Activated gamma-delta T cell (primary cell): ENCODE measurements around the gene FKBP10.
"Not testable (repeated sequence)": the region's sequence is repeated elsewhere in the genome, so short reads cannot be mapped to it uniquely, and the experiment has no call there.

Source experiments
- DNase-seq: peaks from one replicate; lab custom pipeline; 2025; lab: John Stamatoyannopoulos, UW
- total RNA-seq, 2 donors: gene quantifications; one replicate each; lab custom pipeline; 2026; lab: John Stamatoyannopoulos, UW

Gene FKBP10, protein sequence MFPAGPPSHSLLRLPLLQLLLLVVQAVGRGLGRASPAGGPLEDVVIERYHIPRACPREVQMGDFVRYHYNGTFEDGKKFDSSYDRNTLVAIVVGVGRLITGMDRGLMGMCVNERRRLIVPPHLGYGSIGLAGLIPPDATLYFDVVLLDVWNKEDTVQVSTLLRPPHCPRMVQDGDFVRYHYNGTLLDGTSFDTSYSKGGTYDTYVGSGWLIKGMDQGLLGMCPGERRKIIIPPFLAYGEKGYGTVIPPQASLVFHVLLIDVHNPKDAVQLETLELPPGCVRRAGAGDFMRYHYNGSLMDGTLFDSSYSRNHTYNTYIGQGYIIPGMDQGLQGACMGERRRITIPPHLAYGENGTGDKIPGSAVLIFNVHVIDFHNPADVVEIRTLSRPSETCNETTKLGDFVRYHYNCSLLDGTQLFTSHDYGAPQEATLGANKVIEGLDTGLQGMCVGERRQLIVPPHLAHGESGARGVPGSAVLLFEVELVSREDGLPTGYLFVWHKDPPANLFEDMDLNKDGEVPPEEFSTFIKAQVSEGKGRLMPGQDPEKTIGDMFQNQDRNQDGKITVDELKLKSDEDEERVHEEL
- 0.61 to 0.67 reads per million in 2 donors for total RNA-seq

DNA sequence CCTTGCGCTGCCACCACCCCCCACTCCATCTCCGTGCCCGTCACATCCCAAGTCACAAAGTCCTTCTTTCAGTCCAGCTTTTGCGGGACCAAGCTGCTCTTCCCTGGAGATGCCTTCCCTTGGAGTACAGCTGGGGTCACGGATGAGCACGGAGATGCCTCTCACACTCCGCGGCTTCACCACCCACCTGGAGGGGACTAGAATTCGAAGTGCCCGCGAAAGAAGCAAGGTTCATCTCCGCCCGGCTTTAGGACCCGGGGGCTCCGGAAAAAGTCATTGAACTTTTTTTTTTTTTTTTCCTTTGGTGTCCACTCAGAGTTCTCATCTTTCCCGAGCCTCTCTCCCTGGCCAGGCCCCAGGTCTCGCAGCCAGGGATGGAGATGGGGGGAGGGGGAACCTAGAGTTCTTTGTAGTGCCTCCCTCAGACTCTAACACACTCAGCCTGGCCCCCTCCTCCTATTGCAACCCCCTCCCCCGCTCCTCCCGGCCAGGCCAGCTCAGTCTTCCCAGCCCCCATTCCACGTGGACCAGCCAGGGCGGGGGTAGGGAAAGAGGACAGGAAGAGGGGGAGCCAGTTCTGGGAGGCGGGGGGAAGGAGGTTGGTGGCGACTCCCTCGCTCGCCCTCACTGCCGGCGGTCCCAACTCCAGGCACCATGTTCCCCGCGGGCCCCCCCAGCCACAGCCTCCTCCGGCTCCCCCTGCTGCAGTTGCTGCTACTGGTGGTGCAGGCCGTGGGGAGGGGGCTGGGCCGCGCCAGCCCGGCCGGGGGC lies at the start of gene FKBP10:
Gene FKBP10 (plus strand): TSS at position 624 of the 771 bp plus-strand sequence. CDS start 31 bp downstream, at position 655.
- DNase-seq: no peak

DNA sequence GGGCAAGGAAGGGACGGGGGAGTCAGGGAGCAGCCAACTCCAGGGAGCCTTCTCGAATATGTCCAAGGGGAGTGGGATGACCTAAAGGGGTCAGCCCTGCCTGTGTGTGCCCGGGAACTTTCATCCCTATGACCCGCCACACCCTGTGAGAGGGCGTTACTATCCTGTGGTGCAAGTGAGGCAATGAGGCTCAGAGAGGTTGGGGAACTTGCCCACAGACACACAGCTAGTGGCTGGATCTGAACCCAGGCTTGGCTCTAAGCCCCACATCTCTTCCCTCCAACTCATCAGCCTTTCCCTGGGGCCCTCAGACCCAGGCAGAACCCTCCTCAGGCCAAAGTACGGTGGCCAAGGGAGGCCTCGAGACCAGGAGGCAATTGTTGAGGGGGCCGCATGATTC lies 49.5 kb upstream of the FKBP10 start:
- DNase-seq: no peak

DNA sequence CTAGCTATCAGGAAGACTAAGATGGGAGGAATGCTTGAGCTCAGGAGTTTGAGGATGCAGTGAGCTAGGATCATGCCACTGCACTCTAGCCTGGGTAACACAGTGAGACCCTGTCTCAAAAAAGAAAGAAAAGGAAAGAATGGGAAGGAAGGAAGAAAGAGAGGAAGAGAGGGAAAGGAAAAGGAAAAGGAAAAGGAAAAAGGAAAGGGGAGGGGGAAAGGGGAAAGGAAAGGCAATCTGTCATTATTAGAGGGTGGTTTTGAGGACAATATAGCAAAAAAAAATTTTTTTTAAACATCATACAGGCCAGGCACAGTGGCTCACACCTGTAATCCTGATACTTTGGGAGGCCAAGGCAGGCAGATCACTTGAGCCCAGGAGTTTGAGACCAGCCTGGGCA lies 46.7 kb upstream of the FKBP10 start:
- DNase-seq: no peak

DNA sequence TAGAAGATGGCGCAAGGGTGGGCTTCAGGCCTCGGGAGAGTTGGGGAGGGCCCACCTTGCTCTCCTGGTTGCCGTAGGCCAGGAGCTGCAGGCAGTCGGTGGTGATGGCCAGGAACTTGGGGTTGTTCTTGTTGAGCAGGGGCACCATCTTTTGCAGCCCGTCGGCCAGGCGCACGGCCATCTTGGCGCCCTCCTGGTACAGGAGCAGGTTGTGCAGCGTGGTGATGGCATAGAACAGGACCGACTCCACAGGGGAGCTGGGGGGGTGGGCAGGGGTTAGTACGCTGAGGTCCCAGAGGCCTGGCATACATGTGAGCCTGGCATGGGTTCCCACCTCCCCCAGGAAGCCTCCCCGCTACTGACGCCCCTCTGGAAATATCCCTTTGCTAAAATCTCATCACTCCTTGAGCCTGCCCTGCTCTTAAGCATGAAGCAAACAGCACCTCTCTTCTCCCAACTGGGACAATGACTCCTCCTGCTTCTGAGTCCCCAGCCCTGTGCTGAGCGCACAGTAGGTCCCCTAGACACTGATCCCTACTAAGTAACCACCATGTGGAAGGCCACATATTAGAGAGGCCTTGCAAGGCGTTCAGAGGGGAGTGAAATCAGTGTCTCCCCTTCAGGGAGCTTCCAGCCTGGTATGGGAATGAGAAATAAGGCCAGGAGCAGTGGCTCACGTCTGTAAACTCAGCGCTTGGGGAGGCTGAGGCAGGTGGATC lies 45.3 kb upstream of the FKBP10 start:
- DNase-seq: no peak

DNA sequence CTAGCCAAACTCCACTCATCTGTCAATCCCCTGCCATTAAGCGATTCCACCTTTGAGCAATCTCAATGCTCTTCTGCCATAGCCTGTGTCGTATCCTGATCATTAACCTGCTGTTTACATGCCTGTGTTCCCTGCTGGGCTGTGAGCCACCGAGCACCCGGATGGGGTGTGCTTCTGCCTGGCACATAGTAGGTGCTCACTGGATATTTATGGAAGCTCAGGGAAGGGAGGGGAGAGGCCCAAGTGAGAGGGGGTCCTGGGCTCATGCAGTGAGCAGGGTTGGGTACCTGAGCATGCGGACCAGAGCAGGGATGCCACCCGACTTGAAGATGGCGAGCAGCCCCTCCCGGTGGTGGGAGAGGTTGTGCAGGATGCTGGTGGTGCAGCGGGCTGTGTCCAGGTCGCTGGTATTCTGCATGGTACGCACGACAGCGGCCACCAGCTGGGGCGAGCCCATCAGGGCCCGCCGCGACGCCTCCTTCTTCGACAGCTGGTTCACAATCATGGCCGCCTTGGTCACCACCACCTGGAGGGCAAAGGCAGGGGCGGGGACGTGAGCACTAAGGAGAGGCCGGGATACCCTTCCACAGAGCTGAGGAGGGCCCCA lies 44.0 kb upstream of the FKBP10 start:
- no peak for DNase-seq

DNA sequence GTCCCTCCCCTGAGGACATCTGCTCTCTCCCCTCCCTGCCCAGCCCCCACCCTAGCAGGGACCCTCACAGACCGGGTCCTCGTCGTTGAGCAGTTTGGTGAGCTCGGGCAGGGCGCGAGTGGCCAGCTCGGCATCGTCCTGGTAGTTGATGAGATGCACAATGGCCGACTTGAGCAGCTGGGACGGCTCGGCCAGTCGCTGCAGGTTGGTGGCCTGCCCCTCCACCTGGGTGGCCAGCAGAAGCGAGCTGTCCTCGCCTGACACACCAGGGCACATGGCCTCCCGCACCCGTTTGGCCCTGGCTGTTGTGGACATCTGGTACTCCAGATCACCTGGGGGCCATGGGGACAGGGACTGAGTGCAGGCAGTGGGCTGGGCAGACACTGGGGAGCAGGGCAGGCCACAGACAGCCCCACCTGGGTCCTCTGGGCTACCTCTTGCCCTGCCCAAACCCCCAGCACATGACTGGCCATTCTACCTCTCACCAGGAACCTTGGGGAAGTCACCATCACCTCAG lies 43.4 kb upstream of the FKBP10 start:
- no peak for DNase-seq

DNA sequence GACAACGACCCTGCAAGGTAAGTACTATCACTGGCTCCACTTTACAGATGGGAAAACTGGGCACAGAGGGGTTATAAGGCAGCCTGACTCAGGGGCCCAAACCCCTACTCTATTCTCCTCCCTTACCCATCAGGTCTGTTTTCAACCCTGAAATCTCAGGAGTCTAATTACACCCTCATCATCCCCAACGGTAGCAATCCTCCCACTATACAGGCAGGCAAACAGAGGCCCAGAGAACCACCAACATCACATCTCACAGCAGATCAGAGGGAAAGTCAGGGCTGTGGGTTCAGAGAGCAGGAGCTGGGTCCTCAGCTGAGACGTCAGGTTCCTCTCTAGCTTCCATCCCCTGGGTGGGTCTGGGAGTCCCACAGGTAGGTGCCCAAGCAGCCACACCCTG lies 42.8 kb upstream of the FKBP10 start:
- no peak for DNase-seq

DNA sequence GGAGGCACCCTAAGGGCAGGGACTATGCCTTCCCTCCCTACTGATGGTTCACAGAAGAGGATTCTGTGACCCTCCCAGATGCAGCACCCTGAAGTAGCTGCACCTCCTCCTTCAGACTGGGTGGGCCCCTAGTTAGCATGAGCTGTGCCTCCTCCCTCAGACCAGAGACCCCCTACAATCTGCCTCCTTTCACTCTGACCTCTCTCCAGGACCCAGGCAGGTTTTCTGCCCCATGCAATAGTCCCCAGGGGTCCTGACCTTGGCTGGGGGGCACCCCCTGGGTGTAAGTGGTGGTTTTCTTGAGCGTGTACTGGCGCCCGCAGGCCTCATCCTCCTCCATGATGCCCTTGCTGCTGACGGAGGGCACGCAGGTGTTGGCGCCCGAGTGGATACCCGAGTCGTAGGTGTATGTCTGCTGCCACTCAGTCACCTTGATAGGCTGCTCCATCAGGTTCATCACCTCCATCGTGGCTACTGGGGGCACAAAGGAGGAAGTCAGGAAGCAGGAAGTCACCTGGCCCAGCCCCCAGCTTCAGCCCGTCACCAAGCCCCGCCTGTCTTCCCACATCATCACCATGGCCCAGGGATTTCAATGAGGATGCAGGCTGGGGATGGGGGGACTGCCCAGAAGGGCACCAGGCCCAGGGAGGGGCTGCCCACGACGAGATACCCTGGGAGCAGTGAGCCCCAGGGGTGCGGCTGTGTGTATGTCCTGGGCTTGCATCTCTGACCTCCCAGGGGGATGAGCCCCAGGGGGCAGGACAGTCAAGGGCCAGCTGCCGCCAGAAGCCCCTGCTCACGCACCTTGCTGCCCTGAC lies 41.2 kb upstream of the FKBP10 start:
- DNase-seq: no peak

DNA sequence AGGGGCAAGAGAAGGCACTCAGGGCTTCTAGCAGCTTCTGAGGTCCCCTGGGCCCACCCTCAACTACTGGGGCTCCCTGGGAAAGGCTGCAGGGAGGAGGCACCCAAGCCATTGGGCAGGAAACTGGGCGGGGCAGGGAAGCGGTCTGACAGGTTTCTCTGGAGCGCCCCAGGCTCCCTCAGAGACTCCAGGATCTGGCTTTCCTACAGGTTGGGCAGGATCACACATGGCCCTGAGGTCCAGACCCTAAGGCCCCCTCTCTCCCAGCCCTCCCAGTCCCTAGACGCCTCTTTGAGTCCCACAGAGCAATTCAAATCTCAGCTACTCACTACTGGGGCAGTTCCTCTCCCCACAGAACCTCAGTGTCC lies 40.6 kb upstream of the FKBP10 start:
- DNase-seq: no peak

DNA sequence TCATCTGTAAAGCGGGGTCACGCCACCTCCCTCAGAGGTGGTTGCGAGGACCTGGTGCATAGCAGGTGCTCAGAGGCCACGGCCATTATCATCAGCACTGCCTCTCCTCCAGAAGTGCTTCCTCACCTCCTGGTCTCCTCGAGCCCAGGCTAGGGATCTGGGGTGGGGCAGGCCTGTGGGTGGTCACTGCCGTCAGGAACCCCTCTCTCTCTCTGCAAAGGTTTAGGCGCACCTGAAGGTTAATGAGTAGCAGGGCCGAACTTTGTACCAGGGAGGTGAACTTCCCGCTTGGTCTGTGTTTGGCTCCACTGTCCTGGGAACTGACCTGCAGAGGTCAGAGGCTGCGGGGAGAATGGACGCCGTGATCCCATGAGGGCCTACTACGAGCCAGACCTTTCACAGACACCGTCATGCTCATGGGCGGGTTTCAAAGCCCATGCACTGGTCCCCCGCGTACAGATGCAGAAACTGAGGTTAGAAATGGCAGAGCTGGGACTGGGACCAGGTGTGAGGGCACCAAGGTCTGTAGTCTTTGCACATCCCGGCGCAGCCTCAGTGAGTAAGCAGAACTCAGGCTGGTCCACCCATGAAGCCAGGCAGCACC lies 40.1 kb upstream of the FKBP10 start:
- DNase-seq: no peak

DNA sequence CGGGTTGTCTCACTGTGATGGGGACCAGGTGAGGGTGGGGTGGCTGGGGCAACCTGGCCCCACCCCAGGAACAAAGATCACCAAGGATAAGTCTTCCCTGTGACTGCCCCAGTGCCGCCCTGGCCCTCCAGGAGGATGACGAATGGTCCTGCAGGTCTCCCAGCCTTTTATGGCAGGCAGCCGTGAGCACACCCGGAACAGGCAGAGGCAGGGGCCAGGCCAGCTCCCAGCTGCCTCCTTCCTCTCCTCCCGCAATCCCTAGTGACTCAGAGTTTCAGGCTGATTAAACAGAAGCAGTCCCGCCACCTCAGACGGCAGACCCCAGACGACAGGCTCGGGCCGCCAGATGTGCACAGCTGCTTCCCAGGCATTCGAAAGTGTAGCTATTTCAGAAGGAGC lies 39.6 kb upstream of the FKBP10 start:
- no peak for DNase-seq

DNA sequence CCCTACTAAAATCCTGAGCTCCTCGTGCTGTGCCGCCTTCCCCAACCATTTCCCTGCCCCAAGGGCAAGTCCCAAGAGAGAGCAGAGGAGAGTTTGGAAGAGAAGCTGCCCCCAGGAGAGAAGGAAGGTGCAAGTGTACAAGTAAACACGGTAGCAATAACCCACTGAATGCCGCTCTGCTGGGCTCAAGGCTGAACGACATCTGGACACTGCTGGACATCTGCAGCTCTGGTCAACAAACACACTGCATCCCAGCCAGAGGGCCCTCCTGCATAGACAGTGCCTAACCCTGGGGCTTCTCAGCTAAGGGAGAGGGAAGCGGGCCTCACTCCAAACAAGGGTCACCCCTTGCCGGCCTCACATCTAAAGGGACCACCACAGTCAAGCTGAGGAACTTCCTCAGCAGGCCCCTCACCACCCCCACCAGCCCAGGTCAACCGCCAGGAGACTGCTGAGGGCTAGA lies 39.0 kb upstream of the FKBP10 start:
- DNase-seq: no peak

DNA sequence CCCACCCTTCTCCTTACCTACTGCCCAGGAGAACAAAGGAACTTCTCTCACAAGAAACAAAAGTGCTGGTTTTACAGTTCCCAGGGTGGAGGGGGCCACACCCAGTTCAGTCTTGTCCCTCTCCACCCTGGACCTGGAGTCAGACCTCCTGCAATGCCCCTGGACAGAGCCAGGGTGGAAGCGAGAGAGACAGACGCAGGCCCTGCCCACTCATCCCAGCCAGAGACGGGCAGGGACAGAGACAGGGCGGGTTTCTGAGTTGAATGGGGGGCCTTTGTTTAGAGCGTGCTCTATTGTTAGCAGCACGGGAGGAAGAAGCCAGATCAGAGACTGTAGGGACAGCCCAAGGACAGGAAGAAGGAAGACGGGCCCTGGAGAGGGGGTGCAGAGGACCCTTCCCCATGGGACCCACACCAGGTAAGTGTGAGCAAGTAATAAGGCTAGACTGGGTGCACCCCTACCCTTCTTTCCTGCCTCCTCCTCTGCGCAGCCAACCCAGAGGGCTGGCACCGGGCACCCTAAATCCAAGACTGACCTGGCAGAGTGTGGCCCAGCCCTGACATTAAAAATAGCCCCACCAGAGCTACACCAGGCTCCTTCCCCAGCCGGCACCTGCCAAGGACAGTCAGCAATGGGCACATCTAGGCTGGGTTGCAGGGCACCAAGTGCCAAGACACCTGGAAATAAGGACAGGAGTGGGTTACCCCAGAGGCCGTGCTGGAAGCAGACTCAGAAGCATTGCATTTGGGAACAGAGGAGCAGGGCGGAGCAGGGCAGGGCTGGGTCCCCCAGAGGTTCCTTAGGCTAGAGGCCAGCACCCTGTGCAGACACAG lies 37.2 kb upstream of the FKBP10 start:
- DNase-seq: no peak

DNA sequence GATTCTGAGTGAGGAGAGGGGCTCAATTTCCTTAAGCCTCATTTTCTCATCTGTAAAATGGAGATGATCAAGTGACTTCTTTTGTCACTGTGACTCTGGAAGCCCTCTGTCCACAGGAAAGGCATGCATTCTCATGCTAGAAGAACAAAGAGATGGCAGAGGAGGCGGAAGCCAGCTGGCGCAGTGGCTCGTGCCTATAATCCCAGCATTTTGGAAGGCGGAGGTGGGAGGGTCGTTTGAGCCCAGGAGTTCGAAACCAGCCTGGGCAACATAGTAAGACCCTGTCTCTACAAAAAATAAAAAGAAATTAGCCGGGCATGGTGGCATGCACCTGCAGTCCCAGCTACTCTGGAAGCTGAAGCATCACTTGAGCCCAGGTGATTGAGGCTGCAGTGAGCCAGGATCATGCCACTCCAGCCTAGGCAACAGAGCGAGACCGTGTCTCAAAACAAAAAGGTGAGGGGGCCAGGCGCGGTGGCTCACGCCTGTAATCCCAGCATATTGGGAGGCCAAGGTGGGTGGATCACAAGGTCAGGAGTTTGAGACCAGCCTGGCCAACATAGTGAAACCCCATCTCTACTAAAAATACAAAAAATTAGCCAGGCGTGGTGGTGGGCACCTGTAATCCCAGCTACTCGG lies 36.4 kb upstream of the FKBP10 start:
- DNase-seq: not testable (repeated sequence)

DNA sequence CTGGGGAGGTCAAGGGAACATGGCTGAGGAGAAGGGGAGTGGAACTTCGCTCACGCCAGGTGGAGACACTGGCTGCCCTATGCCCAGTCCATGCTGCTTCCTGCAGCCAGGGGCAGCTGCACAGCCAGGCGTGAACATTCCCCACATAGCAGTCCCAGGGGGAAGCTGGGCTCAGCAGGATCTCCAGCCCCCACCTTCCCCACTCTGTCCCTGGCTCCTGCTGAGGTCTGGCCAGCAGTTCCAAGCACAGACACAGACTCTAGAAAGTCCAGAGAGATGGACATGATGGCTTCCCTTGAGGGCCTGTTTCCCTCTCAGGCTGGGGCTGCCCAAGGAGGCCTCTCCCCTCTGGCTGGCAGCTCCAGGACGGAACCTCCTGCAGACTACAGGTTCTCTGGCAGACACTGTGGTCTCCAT lies 35.6 kb upstream of the FKBP10 start:
- DNase-seq: no peak

DNA sequence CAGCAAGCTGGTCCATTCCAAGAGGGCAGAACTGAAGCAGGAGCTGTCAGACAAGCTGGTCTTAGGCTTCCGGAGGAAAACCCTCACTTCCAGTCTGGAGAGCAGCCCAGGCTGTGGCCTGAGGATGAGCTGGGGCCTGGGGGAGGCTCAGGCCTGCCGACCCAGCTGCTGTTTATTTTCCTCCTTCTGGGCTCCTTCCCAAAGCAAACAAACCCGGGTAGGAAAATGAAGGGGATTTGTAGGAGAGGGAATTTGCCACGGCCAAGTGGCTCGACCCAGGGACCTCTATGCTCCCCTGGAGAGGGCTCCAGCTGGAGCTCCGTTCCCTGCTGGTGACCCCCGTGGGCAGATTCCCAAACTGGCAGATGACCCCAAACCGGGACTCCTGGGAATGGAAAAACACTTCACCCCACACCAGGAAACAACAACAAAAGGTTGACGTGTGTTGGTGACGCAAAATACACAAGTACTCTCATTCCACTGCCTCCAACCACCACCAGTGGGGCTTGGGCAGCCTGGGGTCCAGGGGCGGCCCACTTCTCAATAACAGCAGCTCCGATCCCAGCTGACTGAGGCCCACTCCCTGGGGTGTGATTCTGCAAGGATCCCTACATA lies 35.1 kb upstream of the FKBP10 start:
- DNase-seq: no peak

DNA sequence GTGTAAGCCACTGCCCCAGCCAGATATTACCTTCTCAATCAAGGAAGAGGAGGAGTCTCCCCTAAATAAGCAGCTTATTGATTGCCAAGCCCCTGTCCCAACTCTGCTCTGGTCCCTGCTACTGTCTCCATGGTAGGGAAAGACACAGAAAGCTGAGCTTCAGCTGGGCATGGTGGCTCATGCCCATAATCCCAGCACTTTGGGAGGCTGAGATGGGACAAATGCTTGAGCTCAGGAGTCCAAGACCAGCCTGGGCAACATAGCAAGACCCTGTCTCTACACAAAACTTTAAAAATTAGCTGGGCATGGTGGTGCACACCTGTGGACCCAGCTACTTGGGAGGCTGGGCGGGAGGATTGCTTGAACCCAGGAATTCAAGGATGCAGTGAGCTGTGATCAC lies 32.9 kb upstream of the FKBP10 start:
- no peak for DNase-seq

DNA sequence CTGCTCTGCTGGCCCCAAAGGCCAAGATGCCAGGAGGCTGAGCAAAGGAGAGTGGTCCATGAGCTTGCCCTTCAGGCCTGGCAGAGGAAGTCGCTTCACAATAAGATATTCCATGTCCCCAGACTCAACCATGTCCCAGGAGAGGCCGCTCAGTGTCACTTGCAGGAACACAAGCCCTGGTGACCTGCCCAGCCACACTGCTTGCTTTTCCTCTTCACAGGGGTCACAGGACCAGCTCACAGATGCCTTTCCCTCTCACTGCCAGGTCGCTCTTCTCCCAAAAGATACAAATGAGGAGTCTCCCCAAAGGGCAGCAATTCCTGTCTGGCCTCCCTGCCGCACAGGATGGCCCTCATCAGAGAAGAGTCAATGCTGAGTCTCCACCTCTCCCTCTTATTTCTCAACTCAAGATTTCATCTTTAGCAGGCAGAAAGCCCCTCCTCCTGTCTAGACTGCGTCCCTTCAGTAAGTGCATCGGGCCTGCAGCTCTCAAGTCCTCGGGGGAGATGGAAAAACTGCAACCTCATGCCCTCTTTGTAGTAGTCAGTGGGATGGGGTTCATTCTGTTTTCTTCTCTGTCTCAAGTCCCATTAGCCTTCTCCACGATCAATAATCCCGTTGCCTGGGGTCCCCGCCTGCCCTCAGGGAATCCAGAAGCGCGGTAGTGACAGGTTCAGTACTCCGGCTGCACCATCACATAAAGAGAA lies 31.2 kb upstream of the FKBP10 start:
- no peak for DNase-seq
